ENCODE data around the gene TEX2. TPM values are rescaled to one million over a fixed set of nuclear protein-coding genes. Genes with fewer than 3 reads are reported as not detected.
"Not testable (repeated sequence)": the region's sequence is repeated elsewhere in the genome, so short reads cannot be mapped to it uniquely, and the experiment has no call there.

Gene TEX2
- total RNA-seq, 2 donors from 2014 or later = 9.4 to 14.9 TPM

GRCh38 chr17:64236827-64237403 is 26.1 kb downstream of the TEX2 start:
- H3K27me3 Mint-ChIP-seq = no peaks in the 10 kb centered on the region
- H3K4me3 Mint-ChIP-seq = no peak overlapping the region
- H3K27ac Mint-ChIP-seq = no peak overlapping the region
- ATAC-seq (replicated peaks) = no peak
- H3K36me3 Mint-ChIP-seq (ENCODE audit: low read depth) = no peaks in the 10 kb centered on the region
- peaks cover 12% of the 10 kb centered on the region for H3K4me1 Mint-ChIP-seq
- no peaks in the 10 kb centered on the region for H3K9me3 Mint-ChIP-seq

GRCh38 chr17:64234961-64235360 is 28.1 kb downstream of the TEX2 start:
- no peak overlapping the region for H3K4me3 Mint-ChIP-seq
- H3K27ac Mint-ChIP-seq = no peak overlapping the region
- no peaks in the 10 kb centered on the region for H3K27me3 Mint-ChIP-seq
- no peaks in the 10 kb centered on the region for H3K9me3 Mint-ChIP-seq
- H3K36me3 Mint-ChIP-seq (ENCODE audit: low read depth) = no peaks in the 10 kb centered on the region
- peaks cover 11% of the 10 kb centered on the region for H3K4me1 Mint-ChIP-seq
- ATAC-seq (replicated peaks) = no peak

GRCh38 chr17:64232466-64233262 is 30.4 kb downstream of the TEX2 start:
- ATAC-seq (replicated peaks) = no peak
- H3K9me3 Mint-ChIP-seq = no peaks in the 10 kb centered on the region

GRCh38 chr17:64231567-64232141 is 31.4 kb downstream of the TEX2 start:
- Mint-ChIP-seq H3K36me3 (ENCODE audit: low read depth) (no peaks in the 10 kb centered on the region), H3K27me3 (no peaks in the 10 kb centered on the region), H3K27ac (no peak overlapping the region), H3K4me3 (no peak overlapping the region), H3K4me1 (peaks cover 5% of the 10 kb centered on the region), H3K9me3 (no peaks in the 10 kb centered on the region)
- ATAC-seq (replicated peaks) = no peak

More at GRCh38 chr17:64232466-64233262, 30.4 kb downstream of the TEX2 start:
- Mint-ChIP-seq H3K4me1 (peaks cover 8% of the 10 kb centered on the region), H3K4me3 (no peak overlapping the region), H3K36me3 (ENCODE audit: low read depth) (no peaks in the 10 kb centered on the region), H3K27me3 (no peaks in the 10 kb centered on the region), H3K27ac (no peak overlapping the region)

GRCh38 chr17:64230791-64231408 is 32.2 kb downstream of the TEX2 start:
- H3K9me3 Mint-ChIP-seq = no peaks in the 10 kb centered on the region
- ATAC-seq (replicated peaks) = no peak
- peaks cover 5% of the 10 kb centered on the region for H3K4me1 Mint-ChIP-seq
- H3K4me3 Mint-ChIP-seq = no peak overlapping the region
- no peaks in the 10 kb centered on the region for H3K27me3 Mint-ChIP-seq
- H3K36me3 Mint-ChIP-seq (ENCODE audit: low read depth) = no peaks in the 10 kb centered on the region
- no peak overlapping the region for H3K27ac Mint-ChIP-seq

GRCh38 chr17:64229815-64230728 is 33.0 kb downstream of the TEX2 start:
- H3K4me3 Mint-ChIP-seq = no peak overlapping the region
- peak overlapping the region; percentile 16 for H3K27ac Mint-ChIP-seq
- H3K9me3 Mint-ChIP-seq = no peaks in the 10 kb centered on the region
- peaks cover 5% of the 10 kb centered on the region for H3K4me1 Mint-ChIP-seq
- no peak for ATAC-seq (replicated peaks)
- H3K36me3 Mint-ChIP-seq (ENCODE audit: low read depth) = no peaks in the 10 kb centered on the region
- no peaks in the 10 kb centered on the region for H3K27me3 Mint-ChIP-seq

- Mint-ChIP-seq H3K27ac (no peak overlapping the region), H3K36me3 (ENCODE audit: low read depth) (no peaks in the 10 kb centered on the region), H3K27me3 (no peaks in the 10 kb centered on the region), H3K4me3 (no peak overlapping the region), H3K9me3 (no peaks in the 10 kb centered on the region), H3K4me1 (peaks cover 5% of the 10 kb centered on the region)
- ATAC-seq (replicated peaks) = no peak
Measured at GRCh38 chr17:64226132-64226531, 36.9 kb downstream of the TEX2 start.

- Mint-ChIP-seq H3K4me3 (no peak overlapping the region), H3K4me1 (peaks cover 5% of the 10 kb centered on the region), H3K27me3 (no peaks in the 10 kb centered on the region), H3K27ac (no peak overlapping the region), H3K9me3 (no peaks in the 10 kb centered on the region), H3K36me3 (ENCODE audit: low read depth) (no peaks in the 10 kb centered on the region)
- no peak for ATAC-seq (replicated peaks)
Measured at GRCh38 chr17:64225410-64225809, 37.6 kb downstream of the TEX2 start.

- Mint-ChIP-seq H3K27ac (no peak overlapping the region), H3K4me1 (peaks cover 6% of the 10 kb centered on the region), H3K36me3 (ENCODE audit: low read depth) (no peaks in the 10 kb centered on the region), H3K9me3 (no peaks in the 10 kb centered on the region), H3K27me3 (no peaks in the 10 kb centered on the region), H3K4me3 (no peak overlapping the region)
- no peak for ATAC-seq (replicated peaks)
Measured at GRCh38 chr17:64223931-64224629, 39.0 kb downstream of the TEX2 start.

- no peak overlapping the region for H3K4me3 Mint-ChIP-seq
- H3K4me1 Mint-ChIP-seq = peaks cover 6% of the 10 kb centered on the region
- H3K27ac Mint-ChIP-seq = no peak overlapping the region
- H3K9me3 Mint-ChIP-seq = no peaks in the 10 kb centered on the region
- no peaks in the 10 kb centered on the region for H3K36me3 Mint-ChIP-seq (ENCODE audit: low read depth)
- no peak for ATAC-seq (replicated peaks)
- H3K27me3 Mint-ChIP-seq = no peaks in the 10 kb centered on the region
Measured at GRCh38 chr17:64223283-64223682, 39.8 kb downstream of the TEX2 start.

- ATAC-seq (replicated peaks) = no peak
- no peaks in the 10 kb centered on the region for H3K36me3 Mint-ChIP-seq (ENCODE audit: low read depth)
- H3K4me3 Mint-ChIP-seq = no peak overlapping the region
- H3K27ac Mint-ChIP-seq = no peak overlapping the region
- no peaks in the 10 kb centered on the region for H3K27me3 Mint-ChIP-seq
- H3K4me1 Mint-ChIP-seq = peaks cover 15% of the 10 kb centered on the region
- no peaks in the 10 kb centered on the region for H3K9me3 Mint-ChIP-seq
Measured at GRCh38 chr17:64221679-64222078, 41.4 kb downstream of the TEX2 start.

GRCh38 chr17:64220604-64221003 is 42.5 kb downstream of the TEX2 start:
- H3K36me3 Mint-ChIP-seq (ENCODE audit: low read depth); H3K27me3 Mint-ChIP-seq; H3K9me3 Mint-ChIP-seq; ATAC-seq (replicated peaks); H3K27ac Mint-ChIP-seq; H3K4me3 Mint-ChIP-seq: not testable (repeated sequence)
- peaks cover 15% of the 10 kb centered on the region for H3K4me1 Mint-ChIP-seq

GRCh38 chr17:64219571-64219970 is 43.5 kb downstream of the TEX2 start:
- H3K9me3 Mint-ChIP-seq = no peaks in the 10 kb centered on the region
- no peak for ATAC-seq (replicated peaks)
- H3K4me3 Mint-ChIP-seq = no peak overlapping the region
- no peaks in the 10 kb centered on the region for H3K27me3 Mint-ChIP-seq
- peaks cover 15% of the 10 kb centered on the region for H3K4me1 Mint-ChIP-seq
- no peaks in the 10 kb centered on the region for H3K36me3 Mint-ChIP-seq (ENCODE audit: low read depth)
- H3K27ac Mint-ChIP-seq = no peak overlapping the region

Measured in activated T-helper 17 cell treated with anti-CD3 and anti-CD28 coated beads, Interleukin-2, amount 50 U/mL, for 72 hours (primary cell).